Myocyte (in vitro differentiated cells): ENCODE measurements around the gene MT1G. TPM values are rescaled to one million over a fixed set of nuclear protein-coding genes. Genes with fewer than 3 reads are reported as not detected.
"Not testable (repeated sequence)": the region's sequence is repeated elsewhere in the genome, so short reads cannot be mapped to it uniquely, and the experiment has no call there.

ENCODE experiments used
- DNase-seq: peaks from one replicate; pipeline ENCODE4 v3.0.0-alpha.2; 2012; ENCODE audit warnings: low read depth
- polyA plus RNA-seq: library from polyadenylated mRNA; unstranded; fragments of >200 nt; gene quantifications from one replicate; pipeline ENCODE4 v1.2.1, GENCODE V29; 2012; ENCODE audit warnings: missing spikeins
- total RNA-seq: library from RNA; depleted of rRNA; stranded (reverse); fragments of >200 nt; gene quantifications from 2 replicates; pipeline ENCODE4 v1.2.3, GENCODE V29; 2014

The MT1G gene
- not detected in 2 replicates for total RNA-seq
- polyA plus RNA-seq: not detected

DNA sequence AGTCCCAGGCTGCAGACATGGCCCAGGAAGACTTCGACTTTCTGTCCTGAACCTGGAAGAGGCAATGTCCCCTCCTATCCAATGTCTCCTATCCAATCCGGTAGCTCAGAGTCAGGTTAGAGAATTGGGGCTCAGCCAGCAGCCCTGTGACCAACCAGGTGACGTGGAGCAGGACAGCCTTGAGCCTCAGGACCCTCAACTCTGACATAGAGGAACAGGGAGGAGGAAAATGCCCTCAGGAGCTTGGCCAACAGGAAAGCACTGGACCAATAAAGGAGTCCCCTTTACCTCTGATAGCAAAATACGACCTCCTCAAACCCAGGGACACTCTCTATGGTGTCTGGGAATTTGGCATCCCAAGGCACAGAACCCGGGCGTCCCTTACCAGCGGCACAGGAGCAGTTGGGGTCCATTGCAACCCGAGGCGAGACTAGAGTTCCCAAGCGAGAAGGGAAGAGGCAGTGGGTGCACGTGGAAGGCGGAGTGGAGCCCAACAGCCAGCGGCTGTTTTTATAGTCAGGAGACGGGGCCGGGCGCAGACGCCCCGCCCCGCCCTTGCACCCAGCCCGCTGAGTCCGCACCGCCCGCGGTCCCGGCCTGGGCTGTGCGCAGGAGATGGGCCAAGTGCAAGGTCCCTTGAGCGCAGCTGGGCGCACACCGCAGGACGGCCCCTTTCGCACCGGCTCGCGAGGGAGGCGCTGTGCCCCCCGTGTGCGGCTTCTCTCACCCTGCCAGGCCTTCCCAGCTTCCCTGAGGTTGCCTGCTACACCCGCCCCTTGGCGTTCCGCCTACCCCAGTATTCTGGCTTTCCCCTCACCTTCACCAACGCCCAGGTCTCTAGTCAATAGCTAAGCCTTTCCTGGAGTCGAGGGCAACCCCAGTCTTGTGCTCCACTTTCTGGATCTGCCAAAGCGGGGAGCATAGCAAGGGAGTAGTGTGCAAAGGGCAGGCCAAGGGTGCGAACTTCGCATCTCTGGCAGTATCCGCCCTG, at the start of gene MT1G:
Gene MT1G, minus strand, starts transcription at position 485 of the 991 bp plus-strand sequence. Its CDS starts 72 bp downstream, at position 413.
- DNase-seq: no peak

DNA sequence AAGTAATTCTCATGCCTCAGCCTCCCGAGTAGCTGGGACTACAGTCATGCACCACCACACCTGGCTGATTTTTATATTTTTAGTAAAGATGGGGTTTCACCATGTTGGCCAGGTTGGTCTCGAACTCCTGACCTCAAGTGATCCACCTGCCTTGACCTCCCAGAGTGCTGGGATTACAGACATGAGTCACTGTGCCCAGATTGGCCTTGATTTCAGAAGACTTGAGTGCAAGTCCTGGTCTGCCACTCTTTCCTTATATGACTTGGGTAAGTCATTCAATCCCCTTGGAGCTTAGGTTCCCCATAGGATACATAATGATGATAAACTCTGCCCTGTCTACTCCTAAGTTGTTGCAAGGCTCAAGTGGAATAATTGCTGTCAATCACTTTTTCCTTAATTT, 49.7 kb upstream of the MT1G start:
- DNase-seq: not testable (repeated sequence)

DNA sequence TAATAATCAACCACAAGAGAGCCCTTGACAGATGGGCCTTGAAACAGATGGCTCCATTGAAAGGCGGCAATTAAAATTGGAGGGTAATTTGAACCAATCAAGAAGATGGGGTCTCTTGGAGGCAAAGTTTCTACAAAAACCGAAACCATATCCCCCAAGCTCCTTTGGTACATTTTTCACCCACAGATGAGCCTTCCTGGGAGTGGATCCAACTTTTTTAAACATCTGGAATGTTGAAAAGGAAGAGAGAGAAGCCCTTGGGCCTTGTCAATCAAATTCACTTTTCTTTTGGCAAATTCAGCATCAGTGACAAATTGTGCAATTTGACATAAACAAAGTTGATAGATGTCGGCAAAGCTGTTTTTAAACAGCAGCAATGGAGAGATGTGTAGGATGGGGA, 48.9 kb upstream of the MT1G start:
- peak; percentile 29 for DNase-seq

DNA sequence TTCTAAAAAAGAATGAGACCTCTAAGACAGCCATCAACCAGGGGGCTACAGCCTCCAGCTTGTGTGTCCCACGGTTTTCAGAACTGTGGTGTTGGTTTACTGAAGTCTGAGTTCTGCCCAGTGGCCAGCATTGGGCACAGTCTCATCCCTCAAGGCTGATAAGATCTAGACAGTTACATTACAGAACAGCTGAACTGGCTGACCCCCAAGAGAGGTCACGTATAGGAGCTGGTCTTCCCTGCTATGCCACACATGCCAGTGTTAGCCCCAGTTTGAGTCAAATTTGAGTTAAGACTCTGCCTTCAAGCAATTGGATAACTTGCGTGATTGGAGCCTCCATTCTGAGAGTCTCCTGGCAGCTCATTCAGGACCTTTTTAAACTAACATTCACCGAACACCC, 47.3 kb upstream of the MT1G start:
- peak; percentile 49 for DNase-seq

DNA sequence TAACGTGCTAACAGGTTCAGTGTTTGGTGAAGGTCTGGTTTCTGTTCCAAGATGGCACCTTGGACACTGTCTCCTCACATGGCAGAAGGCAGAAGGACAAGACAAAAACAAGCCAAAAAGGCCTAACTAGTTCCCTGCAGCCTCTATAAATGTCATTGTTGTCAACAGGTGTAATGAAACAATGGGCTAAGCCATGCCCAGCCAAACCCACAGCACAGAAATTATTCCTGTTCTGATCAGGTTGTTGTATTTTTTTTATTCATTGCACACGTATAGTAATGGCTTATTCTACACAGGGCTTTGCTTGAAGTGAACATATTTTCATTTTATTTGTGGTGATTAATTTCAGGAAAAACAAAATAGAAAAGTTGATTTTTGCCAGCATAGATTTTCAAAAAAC, 45.9 kb upstream of the MT1G start:
- DNase-seq: peak; percentile 44

DNA sequence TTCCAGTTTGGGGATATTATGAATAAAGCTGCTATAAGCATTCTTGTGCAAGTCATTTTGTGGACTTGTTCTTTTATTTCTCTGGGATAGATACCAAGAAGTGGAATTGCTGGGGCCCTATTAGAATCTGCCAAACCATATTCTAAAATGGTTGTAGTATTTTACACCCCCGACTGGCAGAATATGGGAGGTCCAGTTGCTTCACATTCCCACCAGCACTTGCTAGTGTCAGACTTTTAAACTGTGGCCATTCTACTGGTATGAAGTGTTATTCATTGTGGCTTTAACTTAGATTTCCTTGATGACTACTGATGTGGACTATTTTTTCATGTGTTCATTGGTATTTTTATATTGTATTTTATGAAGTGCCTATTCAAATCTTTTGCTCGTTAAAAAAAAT, 44.0 kb upstream of the MT1G start:
- no peak for DNase-seq

DNA sequence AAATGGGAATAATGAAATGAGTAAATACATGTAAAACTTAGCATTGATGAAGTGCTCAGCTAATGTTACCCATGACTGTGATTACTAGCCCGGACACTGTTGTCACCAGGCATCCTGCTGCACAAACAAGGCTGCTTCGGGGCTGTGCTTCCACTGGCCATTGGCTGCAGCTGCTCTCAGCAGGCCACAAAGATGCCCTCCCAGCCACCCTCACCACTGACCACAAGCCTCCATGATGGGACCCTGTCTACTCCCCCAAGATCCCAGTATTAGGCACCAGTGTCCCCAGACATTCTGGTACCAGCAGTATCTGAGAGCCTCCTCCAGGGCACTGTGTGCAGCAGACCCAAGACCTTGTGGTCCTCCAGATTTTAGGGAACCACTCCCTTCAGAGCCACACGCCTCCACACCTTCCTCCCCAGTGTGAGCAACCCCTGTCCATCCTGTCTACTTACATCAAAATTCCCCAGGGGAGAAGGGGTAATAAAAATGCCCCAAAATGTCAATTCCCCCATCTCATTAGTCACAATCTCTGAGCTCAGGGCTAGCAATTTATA, 42.4 kb upstream of the MT1G start:
- DNase-seq: peak; percentile 84

DNA sequence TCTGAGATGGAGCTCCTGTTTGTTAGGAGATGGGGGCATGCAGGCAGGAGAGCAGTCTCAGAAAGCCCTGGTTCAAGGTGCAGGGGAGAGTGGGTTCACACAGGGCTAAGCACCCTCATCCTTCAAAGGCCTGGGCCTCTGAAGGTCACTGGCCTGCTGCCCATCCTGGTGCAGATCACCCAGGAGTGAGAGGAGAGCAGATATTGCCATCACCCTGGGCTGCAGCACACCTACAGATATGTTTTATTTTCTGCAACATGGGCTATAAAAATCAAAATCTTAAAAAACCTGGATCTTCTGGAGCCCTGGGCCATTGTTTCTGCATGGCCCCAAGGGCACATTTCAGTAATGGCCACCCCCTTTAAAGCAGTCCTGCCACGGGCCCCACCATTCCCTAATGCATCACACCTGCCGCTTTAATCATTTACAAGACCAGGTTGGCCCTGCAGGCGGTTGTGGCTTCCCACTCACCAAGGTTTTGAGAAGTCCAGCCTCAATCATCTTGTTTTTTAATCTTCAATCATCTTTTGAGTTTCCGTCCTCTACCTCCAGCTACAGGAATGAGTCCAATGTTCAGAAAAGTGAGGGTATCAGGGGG, 41.7 kb upstream of the MT1G start:
- DNase-seq: no peak

DNA sequence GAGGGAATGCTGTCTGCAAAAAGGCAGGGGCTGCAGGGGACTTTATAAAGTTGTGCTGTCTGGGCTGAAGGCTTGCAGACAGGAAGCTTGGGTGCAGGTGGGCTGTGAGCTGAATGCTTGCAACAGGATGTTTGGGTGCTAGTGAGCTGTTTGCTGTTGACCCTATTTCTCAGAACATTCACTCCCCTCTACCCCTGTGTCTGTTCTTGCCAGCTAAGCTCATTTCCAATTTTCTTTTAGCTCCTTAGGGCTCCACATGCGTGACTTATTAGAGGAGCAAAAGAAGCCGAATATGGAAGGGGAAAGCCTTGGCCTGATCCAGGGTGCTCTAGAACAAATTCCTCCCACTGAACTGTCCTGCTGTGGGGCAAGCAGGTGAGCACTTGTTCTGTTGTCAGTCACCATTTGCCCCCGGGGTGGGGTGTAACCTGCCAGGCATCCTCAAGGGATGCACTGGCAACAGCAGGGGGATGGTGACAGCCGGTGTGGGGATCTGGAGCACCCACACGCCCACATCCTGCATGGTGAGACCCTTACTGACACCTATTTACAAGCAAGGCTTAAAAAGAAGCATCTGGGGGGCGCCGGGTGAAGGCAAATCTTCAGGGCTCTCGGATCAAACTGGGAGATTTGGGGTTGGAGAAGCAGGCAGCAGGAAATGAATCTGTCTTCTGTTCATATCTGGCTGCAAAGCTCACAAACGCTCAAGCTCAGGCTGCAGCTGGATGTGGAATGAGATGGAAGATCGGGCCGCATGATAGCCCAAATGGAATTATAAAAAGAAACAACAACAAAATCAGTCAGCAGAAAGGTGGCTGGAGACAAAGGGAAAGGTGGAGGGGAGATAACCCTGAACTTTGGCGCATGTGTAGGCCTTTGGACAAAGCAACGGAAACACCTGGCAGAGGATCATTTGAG, 40.9 kb upstream of the MT1G start:
- DNase-seq: no peak

DNA sequence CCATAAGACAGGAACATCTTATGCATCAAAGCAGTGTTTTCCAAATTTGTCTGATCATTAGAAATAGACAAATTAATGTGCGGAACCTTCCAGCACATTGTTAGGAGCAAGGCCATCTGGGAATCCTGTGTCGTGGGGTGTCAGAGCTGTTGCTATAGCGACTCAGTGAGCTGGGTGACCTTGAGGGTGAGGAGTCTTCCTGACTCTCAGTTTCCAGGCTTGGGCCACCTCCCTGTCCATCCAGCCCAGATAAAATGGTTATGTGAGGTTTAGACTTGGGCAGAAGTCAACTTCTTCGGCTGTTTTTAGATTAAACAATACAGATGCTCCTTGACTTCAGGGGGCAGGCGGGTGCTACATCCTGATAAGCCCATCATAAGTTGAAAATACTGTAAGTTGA, 35.0 kb upstream of the MT1G start:
- DNase-seq: no peak

DNA sequence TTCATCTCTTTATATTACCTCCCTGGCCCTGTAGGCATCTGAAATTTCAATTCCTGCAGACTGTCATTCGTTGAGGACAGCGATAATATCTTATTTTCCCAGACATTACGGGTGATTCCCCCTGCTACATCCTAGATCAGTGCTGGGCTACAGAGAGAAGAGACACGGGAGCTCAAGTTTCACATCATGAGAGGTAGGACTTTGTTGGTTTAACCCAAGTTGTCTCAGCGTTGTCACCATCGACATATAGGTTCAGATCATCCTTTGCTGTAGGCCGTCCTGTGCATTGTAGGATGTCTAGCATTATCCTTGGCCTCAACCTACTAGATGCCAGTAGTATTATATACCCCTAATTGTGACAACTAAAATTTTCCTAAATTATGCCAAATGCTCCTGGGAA, 33.7 kb upstream of the MT1G start:
- no peak for DNase-seq

DNA sequence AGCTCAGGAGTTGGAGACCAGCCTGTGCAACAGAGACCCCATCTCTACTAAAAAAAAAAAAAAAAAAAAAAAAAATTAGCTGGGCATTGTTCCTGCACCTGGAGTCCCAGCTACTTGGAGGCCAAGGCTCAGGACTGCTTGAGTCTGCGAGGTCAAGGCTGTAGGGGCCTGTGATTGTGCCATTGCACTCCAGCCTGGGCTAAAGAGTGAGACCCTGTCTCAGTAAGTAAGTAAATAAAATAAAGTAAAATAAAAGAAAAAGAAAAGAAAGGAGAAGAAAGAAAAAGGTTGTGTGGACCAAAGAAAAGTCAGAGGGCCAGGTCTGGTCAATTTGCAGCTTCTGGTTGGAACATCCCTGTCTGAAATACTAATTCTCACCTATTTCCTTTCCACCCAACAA, 32.8 kb upstream of the MT1G start:
- no peak for DNase-seq

DNA sequence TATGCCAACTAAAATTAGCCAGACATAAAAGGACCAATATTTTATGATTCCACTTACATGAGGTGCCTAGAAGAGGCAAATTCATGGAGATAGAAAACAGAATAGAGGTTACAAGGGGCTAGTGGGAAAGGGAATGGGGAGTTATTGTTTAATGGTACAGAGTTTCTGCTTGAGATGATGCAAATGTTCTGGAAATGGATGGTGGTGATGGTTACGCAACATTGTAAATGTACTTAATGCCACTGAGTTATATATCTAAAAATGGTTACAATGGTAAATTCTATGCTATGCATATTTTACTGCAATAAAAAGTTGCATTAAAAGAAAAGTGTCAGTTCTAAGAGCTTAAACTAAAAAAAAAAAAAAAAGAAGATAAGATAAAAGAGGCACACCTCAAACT, 32.3 kb upstream of the MT1G start:
- DNase-seq: no peak

DNA sequence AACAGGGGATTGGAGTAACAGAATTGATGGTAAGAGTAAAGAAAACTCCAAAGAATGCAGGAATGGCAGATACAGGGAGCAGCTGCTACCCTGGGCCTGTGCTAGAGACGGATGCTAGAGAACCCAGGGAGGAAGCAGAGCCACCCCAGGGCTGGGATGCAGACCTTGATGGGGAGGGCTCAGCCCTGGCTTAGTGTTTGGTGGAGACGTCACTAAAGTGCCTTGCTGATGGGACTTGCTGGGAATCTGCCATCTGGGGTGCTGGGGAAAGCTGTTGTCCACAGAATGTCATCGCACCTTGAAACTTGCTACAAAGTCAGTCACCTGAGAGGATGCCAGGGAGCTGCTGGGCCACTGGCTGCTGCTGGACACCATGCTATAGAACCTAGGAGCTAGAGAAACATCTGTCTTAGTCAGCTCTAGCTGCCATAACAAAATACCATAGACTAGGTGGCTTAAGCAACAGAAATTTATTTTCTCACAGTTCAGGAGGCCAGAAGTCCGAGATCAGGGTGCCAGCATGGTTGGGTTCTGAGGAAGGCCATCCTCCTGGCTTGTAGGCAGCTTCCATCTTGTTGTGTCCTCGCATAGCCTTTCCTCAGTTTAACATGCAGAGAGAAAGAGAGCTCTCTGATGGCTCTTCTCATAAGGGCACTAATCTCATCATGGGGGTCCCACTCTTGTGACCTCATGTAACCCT, 29.7 kb upstream of the MT1G start:
- no peak for DNase-seq

DNA sequence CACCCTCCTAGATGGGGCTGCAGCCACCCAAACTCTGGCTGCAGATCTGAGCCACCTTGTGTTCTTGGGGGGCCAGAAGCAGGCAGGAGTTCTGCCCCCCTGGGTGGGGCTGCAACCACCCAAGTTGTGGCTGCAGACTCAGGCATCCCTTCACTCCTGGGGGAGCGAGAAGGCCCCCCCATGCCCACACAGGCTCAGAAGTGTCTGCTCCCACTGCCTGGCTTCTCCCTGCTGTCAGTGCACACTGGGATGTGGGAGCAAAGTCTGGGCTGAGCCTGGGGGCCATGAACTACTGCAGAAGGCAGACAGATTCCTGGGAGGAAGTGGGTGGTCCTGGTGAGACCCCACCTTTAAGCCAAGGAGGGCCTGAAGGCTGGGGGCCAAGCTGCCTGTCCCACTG, 27.4 kb upstream of the MT1G start:
- DNase-seq: no peak

DNA sequence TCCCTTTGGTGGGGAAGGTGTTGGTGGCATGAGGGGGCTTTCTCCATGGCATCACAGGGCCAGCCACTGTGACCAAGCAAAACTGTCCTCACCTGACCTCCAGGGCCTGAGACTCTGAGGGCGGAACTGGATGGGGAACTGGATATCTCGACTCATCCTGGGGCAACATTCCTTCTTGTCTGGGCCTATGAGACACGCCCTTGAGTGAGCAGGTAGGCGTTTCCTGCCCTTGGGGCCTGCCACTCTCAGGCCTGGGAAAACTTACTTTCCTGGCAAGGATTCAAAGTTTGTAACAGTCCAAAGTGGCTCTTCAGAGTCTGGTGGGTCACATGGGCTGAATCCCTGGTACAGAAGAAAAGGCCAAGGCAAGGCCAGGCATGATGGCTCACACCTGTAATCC, 24.0 kb upstream of the MT1G start:
- DNase-seq: no peak

DNA sequence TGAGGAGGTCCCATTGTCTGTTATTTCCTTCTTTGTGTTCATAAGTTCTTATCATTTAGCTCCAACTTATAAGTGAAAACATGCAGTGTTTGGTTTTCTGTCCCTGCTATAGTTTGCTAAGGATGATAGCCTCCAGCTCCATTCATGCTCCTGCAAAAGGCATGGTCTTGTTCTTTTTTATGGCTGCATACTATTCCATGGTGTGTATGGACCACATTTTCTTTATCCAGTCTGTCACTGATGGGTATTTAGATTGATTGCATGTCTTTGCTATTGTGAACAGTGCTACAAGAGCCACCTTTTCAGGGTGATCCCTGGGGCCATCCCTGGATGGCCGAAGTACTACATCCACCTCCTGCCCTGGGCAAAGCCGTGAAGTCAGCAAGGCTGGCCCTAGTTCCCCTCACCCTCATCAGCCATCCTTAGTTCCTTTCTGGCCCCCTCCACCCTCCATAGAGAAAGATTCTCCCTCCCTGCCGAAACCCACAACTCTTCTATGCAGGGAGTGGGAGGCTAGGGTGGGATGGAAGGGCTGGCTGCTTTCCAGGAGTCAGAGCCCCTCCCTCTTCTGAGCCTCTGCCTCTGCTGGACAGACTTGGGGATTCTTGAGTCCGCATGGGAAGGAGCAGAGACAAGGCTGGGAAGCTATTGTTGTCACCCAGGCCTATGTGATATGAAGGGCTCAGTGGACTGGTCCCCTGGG, 22.7 kb upstream of the MT1G start:
- DNase-seq: no peak

DNA sequence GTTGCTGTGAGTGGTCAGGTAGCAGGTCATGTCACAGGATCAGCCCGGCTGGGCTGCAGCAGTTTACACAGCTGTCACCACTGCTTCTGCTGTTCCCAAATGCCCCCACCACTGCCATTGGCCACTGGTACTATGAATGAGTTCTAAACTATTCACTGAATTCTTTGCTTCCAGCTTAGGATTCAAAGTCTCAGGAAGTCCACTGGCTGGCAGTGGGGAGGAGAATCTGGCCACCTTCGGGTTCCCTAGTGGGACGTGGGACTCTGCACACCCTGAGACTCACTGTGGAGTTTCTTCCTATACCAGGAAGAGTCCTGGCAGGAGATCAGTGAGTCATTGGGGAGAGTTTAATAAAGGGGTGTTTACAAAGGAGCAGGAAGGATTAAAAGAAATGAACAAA, 21.3 kb upstream of the MT1G start:
- DNase-seq: no peak

DNA sequence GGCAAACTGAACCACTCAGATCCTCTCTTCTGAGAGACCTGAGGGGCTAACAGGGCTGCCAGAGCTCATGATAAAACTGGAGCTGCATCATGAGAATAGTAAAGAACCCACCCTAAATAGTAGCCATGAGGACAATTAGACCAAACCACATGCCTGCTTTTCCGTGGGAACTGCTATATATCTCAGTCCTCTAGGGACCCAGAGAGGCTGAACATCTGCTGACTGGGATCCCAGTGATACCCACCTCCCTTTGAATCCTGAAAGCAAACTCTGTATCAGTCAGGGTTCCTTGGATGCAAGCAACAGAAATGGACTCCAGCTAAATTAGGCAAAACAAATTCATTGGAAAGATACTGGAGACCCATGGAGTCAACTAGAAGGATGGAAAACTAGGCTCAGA, 20.9 kb upstream of the MT1G start:
- DNase-seq: no peak

DNA sequence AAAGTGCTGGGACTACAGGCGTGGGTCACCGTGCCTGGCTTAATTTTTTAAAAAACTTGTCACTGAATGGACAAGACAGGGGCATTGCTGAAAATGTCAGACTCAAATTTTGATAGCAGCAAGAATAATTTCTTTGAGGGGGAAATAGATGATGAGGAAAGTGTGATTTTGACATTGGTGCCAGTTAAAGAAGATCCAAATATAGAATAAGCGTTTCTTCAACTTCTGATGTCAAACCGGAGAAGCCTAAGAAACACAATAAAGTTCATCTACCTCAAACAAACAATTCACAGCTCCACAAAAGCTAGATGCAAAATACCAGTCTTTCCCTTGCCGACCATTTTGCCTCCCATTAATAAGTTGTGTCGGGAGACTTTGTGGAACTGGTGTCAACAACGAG, 18.9 kb upstream of the MT1G start:
- DNase-seq: no peak
